OCI-LY3 (cell line): ENCODE results near the gene INSIG2.

ENCODE experiments used
- CTCF ChIP-seq: fragments of 200-600, 300-600 bp; sonication (generic); IDR thresholded peaks from 2 replicates; pipeline ENCODE4 v1.5.1; 2014; ENCODE audit warnings: antibody characterized with exemption, low read length, low read depth
- EZH2phosphoT487 ChIP-seq: fragments of 200-600 bp; shearing (Covaris generic); IDR thresholded peaks from 2 replicates; pipeline ENCODE4 v1.6.1; 2018; ENCODE audit warnings: antibody characterized with exemption, mixed run types, low read depth

DNA sequence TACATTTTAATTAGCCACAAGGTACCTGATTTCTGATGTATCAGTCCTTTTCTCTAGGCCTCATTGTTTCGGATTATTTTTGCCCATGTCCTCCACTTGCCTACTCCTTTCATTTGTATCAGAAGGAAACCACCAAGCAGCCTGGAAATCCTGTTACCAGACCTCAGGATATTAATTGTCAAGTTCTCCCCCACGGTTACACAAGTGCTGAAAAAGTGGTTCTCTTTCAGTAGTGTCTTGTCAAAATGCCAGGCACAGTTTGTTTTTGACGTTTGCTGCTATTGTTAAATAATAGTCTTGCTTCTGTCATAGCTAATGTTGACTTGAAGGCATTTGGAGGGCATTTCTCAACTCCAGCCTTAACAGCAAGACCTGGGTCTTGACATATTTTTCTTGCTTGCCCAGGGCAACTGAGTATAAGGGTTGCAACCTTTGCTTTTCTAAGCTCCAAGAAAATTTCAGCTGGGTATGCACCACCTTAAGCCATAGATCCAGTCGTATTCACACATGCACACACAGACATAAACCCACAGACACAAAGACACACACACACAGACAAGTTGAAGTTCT, 31.0 kb downstream of the INSIG2 start:
- TF ChIP-seq EZH2phosphoT487 (no peak), CTCF (no peak)
